Gastroesophageal sphincter (tissue), 4 donors: ENCODE results near the gene RAB22A. TPM values are rescaled to one million over a fixed set of nuclear protein-coding genes. Genes with fewer than 3 reads are reported as not detected.
A peak's percentile ranks its signal among the peaks of the same experiment; 100 is the strongest.
"Not testable (repeated sequence)": the region's sequence is repeated elsewhere in the genome, so short reads cannot be mapped to it uniquely, and the experiment has no call there.

Source experiments
- ATAC-seq: fragments of 150-250 bp; one replicate; pipeline ENCODE4 v1.9.1; 2016; ENCODE audit warnings: mild to moderate bottlenecking, moderate library complexity
- H3K27ac ChIP-seq, 4 donors: fragments of 200-600 bp; sonication (generic) in 3 of 4; 1 replicate in 3 of 4; 2 replicates in 1 of 4; pipeline ENCODE4 v1.5.1; 2016 to 2019
- H3K27me3 ChIP-seq: fragments of 200-600 bp; sonication (generic); one replicate; pipeline ENCODE4 v1.5.1; 2019
- H3K36me3 ChIP-seq, 2 donors: fragments of 200-600 bp; sonication (generic); one replicate each; pipeline ENCODE4 v1.5.1; 2019; ENCODE audit warnings: control low read depth in 1 of 2
- H3K4me1 ChIP-seq, 3 donors: fragments of 200-600 bp; sonication (generic); 1 replicate in 2 of 3; 2 replicates in 1 of 3; pipeline ENCODE4 v1.5.1; 2016 to 2019; ENCODE audit warnings: control low read depth in 2 of 3
- H3K4me3 ChIP-seq, 2 donors: fragments of 200-600 bp; sonication (generic); one replicate each; pipeline ENCODE4 v1.5.1; 2019; ENCODE audit warnings: mild to moderate bottlenecking in 1 of 2, moderate library complexity in 1 of 2
- H3K9me3 ChIP-seq, 3 donors: fragments of 200-600 bp; sonication (generic); one replicate each; pipeline ENCODE4 v1.5.1; 2017 to 2019; ENCODE audit warnings: control low read depth in 2 of 3
- EP300 ChIP-seq: sonication (generic); formaldehyde crosslinking; IDR thresholded peaks from one replicate; pipeline ENCODE4 v1.6.1; 2017; ENCODE audit warnings: antibody characterized with exemption, mild to moderate bottlenecking
- POLR2A ChIP-seq, 2 donors: fragments of 450-650 bp; IDR thresholded peaks; one replicate each; pipeline ENCODE4 v1.6.1; 2017; ENCODE audit warnings: antibody characterized with exemption in 2 of 2, mild to moderate bottlenecking in 2 of 2, moderate library complexity in 1 of 2
- POLR2AphosphoS5 ChIP-seq: sonication (generic); formaldehyde crosslinking; IDR thresholded peaks from one replicate; pipeline ENCODE4 v1.6.1; 2017; ENCODE audit warnings: antibody characterized with exemption
- WGBS, 2 donors: methylation state at CpG; one replicate each; pipeline ENCODE4 v1.1.5; 2018; ENCODE audit warnings: low coverage in 1 of 2; 5-methylcytosine and 5-hydroxymethylcytosine counted together
- total RNA-seq, 4 donors: library from RNA; depleted of rRNA; stranded (reverse); fragments of >200 nt; gene quantifications; one replicate each; pipeline ENCODE4 v1.1.0, GENCODE V29; 2016
- TF ChIP-seq, protein P1 (sequence below), 4 experiments: fragments of 200-600 bp in 2 of 4; fragments of 450-650 bp in 2 of 4; sonication (generic) in 1 of 4; IDR thresholded peaks; one replicate each; pipeline ENCODE4 v1.5.1; 2017 to 2019; ENCODE audit warnings: antibody characterized with exemption in 4 of 4, mild to moderate bottlenecking in 2 of 4, moderate library complexity in 2 of 4

RAB22A gene
- total RNA-seq, 4 donors from 2014 or later = 23.2 to 26.8 (median 25.6) TPM

DNA sequence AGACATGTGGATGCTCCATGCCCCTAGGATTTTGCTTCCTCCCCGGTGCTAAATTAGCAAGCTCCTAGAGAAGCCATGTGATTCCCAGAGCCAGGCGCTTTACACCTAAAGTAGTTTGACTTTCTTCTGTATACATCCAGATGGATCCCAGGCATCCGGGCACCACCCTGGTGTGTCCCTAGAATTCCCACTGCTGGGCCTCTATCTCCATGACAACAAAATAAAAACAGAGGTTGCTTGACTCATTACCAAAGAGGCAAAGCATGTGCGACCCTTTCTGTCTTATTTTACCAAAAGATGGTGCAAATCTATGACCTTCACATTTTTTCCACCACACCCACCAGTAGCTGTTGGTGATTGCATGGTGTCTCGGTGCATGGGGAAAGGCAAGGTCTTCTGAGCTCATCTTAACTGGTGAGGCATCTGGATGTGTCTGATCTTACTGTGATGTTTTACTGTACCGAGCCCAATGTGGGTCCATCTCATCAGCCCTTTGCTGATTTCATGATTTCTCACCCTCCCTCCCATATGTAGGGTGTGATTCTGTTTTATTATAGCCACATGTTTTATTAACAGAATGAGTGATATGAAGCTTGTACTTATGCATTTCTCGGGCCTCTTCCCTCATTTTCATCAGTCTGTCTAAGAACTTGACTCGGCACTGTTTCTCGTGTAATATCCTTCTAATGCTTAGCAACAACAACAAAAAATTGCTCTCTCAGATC, 52.1 kb downstream of the RAB22A start:
- Histone ChIP-seq H3K9me3 (no peaks in the 10 kb centered on the region), H3K4me3 (no peak overlapping the region), H3K27ac (peak overlapping the region in 1 of 4 donors; percentile 19), H3K27me3 (no peaks in the 10 kb centered on the region), H3K4me1 (peaks cover 7 to 22% (median 9%) of the 10 kb centered on the region in 3 donors), H3K36me3 (peaks cover 0 to 59% of the 10 kb centered on the region in 2 donors)
- no peak for ATAC-seq
- TF ChIP-seq POLR2A (IDR thresholded peaks at IDR 0.05) = no peak
- TF ChIP-seq EP300 = no peak
- TF ChIP-seq POLR2AphosphoS5 = no peak
- TF ChIP-seq, protein P1, sequence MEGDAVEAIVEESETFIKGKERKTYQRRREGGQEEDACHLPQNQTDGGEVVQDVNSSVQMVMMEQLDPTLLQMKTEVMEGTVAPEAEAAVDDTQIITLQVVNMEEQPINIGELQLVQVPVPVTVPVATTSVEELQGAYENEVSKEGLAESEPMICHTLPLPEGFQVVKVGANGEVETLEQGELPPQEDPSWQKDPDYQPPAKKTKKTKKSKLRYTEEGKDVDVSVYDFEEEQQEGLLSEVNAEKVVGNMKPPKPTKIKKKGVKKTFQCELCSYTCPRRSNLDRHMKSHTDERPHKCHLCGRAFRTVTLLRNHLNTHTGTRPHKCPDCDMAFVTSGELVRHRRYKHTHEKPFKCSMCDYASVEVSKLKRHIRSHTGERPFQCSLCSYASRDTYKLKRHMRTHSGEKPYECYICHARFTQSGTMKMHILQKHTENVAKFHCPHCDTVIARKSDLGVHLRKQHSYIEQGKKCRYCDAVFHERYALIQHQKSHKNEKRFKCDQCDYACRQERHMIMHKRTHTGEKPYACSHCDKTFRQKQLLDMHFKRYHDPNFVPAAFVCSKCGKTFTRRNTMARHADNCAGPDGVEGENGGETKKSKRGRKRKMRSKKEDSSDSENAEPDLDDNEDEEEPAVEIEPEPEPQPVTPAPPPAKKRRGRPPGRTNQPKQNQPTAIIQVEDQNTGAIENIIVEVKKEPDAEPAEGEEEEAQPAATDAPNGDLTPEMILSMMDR (IDR thresholded peaks at IDR 0.05) = no peak
- WGBS, 2 donors = 38 to 39% methylated on average over 8 to 9 of the region's 9 CpGs

DNA sequence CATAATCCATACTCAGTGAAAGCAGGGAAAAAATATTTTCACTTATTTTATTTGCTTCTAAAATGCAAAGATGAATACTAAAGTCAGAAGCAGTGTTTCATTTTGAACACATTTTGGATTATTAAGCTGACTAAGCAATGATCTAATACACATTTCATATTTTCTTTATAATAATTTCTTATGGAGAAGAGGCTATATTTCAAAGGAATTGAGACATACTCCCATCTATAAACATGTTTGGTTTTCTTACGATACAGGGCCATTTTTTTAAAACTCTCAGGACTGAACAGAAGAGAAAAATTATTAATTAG, 52.6 kb downstream of the RAB22A start:
- WGBS, 2 donors = 86 to 92% methylated on average over 1 of the region's 1 CpG
- H3K27me3 ChIP-seq = no peaks in the 10 kb centered on the region
- peak overlapping the region in 1 of 4 donors; percentile 19 for H3K27ac ChIP-seq
- peaks cover 7 to 23% (median 9%) of the 10 kb centered on the region in 3 donors for H3K4me1 ChIP-seq
- no peak for ATAC-seq
- no peak overlapping the region for H3K4me3 ChIP-seq
- TF ChIP-seq, protein P1 (IDR thresholded peaks at IDR 0.05) = no peak
- TF ChIP-seq POLR2A (IDR thresholded peaks at IDR 0.05) (no peak), EP300 (no peak), POLR2AphosphoS5 (no peak)
- H3K9me3 ChIP-seq = no peaks in the 10 kb centered on the region
- peaks cover 0 to 54% of the 10 kb centered on the region in 2 donors for H3K36me3 ChIP-seq

DNA sequence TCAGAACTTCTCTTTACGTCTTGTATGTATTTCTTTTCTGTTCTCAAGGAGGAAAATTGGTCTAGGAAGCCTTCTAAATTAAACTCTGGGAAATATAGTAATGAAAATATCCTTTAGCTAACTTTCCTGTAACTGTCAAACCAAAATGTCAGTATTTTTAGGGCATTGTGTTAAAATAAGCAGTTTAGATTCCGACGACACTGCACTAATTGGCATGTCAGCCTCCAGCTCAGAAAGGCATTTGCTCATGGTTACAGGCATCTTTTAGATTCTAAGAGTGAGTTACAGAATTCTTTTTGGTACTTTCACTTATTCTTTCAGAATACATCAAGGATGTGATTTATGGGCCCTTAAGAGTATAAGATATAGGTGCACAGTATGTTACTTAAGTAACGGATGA, 53.5 kb downstream of the RAB22A start:
- TF ChIP-seq EP300 (no peak), POLR2AphosphoS5 (no peak), POLR2A (IDR thresholded peaks at IDR 0.05) (no peak)
- TF ChIP-seq, protein P1 (IDR thresholded peaks at IDR 0.05) = no peak
- H3K36me3 ChIP-seq = peaks cover 0 to 51% of the 10 kb centered on the region in 2 donors

GRCh38 chr20:58366866-58367265, 57.4 kb downstream of the RAB22A start:
- Histone ChIP-seq H3K27ac (peak overlapping the region in 1 of 4 donors; percentile 50), H3K27me3 (no peaks in the 10 kb centered on the region), H3K4me3 (no peak overlapping the region), H3K4me1 (peaks cover 0 to 10% (median 3%) of the 10 kb centered on the region in 3 donors), H3K36me3 (peaks cover 0 to 23% of the 10 kb centered on the region in 2 donors), H3K9me3 (no peaks in the 10 kb centered on the region)
- TF ChIP-seq, protein P1 (IDR thresholded peaks at IDR 0.05) = no peak
- TF ChIP-seq POLR2A (IDR thresholded peaks at IDR 0.05) (no peak), POLR2AphosphoS5 (peak; percentile 56)
- ATAC-seq = no peak
- WGBS, 2 donors = 20 to 46% methylated on average over 3 of the region's 3 CpGs

More for the DNA sequence above, 53.5 kb downstream of the RAB22A start:
- Histone ChIP-seq H3K27ac (no peak overlapping the region), H3K27me3 (no peaks in the 10 kb centered on the region), H3K4me3 (no peak overlapping the region), H3K9me3 (no peaks in the 10 kb centered on the region), H3K4me1 (peaks cover 7 to 23% (median 9%) of the 10 kb centered on the region in 3 donors)
- WGBS, 2 donors = 86 to 91% methylated on average over 4 of the region's 4 CpGs
- no peak for ATAC-seq

DNA sequence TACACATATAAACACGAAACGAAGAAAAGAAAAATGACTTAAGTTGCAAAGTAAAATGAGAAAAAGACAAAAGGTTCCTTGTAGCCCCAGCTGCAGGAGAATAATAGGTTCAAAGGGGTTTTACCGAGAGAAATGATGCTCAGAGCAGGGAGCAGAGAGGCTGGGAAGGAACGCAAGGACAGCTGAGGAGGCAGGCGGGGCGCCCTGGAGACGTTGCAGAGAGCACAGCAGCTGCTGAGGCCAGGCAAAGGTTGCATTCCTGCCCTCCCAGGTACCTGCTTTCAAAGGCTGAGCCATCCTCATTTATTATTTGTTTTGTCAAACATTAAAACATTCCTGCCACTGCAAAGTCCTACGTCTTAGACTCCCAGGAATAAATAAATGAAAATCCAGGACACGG, 63.3 kb downstream of the RAB22A start:
- ATAC-seq = no peak
- H3K27ac ChIP-seq = no peak overlapping the region
- H3K27me3 ChIP-seq = peaks cover 5% of the 10 kb centered on the region
- H3K4me1 ChIP-seq = no peaks in the 10 kb centered on the region
- WGBS, 2 donors = 38 to 56% methylated on average over 8 to 9 of the region's 9 CpGs
- H3K4me3 ChIP-seq = no peak overlapping the region
- TF ChIP-seq, protein P1 (IDR thresholded peaks at IDR 0.05) = no peak
- TF ChIP-seq POLR2A (IDR thresholded peaks at IDR 0.05) = no peak
- no peak for TF ChIP-seq EP300
- no peak for TF ChIP-seq POLR2AphosphoS5
- peaks cover 0 to 6% of the 10 kb centered on the region in 2 donors for H3K36me3 ChIP-seq
- no peaks in the 10 kb centered on the region for H3K9me3 ChIP-seq

DNA sequence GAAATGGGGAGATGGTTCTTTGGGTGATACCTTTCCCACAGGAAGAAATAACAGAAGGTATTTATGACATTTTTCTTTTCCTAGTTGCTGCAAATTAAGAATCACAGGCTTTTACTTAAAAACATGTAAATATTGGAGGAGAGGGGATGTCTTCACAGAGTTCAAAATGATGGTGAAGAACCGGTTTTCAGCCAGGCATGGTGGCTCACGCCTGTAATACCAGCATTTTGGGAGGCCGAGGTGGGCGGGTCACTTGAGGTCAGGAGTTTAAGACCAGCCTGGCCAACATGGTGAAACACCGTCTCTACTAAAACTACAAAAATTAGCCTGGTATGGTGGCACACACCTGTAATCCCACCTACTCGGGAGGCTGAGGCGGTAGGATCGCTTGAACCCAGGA, 63.8 kb downstream of the RAB22A start:
- not testable (repeated sequence) for H3K27me3 ChIP-seq, H3K27ac ChIP-seq, H3K4me1 ChIP-seq, H3K9me3 ChIP-seq, ATAC-seq, H3K4me3 ChIP-seq, H3K36me3 ChIP-seq
- 80 to 88% methylated on average over 7 to 8 of the region's 8 CpGs for WGBS, 2 donors
